Stimulated activated naive CD8-positive, alpha-beta T cell treated with anti-CD3 and anti-CD28 coated beads, Interleukin-15, Interleukin-2, amounts not matched to agents 100 U/mL and 50 U/mL, for 24 hours (primary cell): ENCODE results near the gene COL15A1.

Experiments
- ATAC-seq: fragments of 150-1000 bp; cut with Tn5 transposase; one replicate; pipeline ENCODE4 v1.10.0; 2021
- DNase-seq: peaks from one replicate; pipeline ENCODE4 v3.0.0; 2021

COL15A1 gene

DNA sequence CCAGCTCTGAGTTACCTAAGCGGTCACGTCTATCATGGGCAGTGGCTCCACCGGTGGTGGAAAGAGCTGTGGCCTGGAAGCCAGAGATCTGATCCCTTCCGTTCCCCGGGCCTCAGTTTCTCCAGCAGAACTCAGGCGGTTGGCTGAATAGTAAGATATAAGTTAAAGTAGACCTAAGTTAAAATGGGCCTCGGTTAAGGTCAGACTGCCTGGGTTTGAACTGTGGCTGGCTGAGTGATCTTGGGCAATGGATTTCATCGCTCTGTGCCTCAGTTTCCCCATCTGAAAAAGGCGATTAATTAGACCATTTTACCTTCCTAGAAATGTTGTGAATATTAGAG, 997 bp downstream of the COL15A1 start:
- ATAC-seq (no peak), DNase-seq (no peak)

- DNase-seq (no peak), ATAC-seq (no peak)
Observed at GRCh38 chr9:98949565-98949964, 5.9 kb downstream of the COL15A1 start.

DNA sequence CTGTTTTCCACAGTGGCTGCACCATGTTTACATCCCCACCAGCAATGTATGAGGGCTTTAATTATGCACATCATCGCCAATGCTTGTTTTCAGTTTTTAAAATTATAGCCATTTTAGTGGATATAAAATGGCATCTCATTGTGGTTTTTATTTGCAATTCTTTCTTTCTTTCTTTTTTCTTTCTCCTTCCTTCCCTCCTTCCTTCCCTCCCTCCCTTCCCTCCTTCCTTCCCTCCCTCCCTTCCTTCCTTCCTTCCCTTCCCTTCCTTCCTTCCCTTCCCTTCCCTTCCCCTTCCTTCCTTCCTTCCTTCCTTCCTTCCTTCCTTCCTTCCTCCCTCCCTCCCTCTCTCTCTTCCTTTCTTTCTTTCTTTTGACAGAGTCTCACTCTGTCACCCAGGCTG, 6.6 kb downstream of the COL15A1 start:
- DNase-seq (no peak), ATAC-seq (no peak)

GRCh38 chr9:98951967-98952366, 8.3 kb downstream of the COL15A1 start:
- ATAC-seq (no peak), DNase-seq (no peak)

DNA sequence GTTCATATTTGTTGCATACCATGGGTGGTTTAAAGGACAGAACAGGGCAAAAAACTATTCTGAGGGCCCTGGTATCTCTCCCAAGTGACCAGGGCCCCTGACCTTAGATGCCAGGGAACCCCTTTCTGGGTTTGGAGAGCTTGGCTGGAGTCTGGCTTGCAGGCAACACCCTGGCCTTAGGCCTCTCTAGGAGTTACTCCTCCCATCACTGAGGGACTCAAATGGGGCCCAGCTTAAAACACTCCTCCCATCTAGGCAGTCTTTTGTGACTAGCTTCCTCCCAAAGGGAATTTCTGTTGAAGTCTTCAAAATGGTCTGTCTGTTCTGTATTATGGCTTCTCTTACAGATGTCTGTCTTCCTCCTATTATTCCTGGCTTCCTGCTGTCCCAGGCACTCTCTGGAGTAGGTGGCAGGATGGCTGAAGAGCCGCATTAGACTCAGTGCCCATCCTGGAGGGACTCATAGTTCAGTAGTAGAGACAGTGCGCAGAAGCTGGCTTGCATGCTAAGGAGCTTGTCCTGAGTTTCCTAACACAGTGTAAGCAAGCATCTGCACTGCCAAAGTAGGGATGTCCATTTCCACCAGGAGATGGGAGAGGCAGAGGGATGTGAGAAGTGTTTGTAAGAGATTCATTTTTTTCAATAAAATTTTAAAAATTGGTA, 10.0 kb downstream of the COL15A1 start:
- ATAC-seq, result no peak
- no peak for DNase-seq

GRCh38 chr9:98954244-98954610, 10.5 kb downstream of the COL15A1 start:
- no peak for ATAC-seq
- DNase-seq, result no peak

- DNase-seq (no peak), ATAC-seq (no peak)
Observed at GRCh38 chr9:98955259-98955658, 11.6 kb downstream of the COL15A1 start.

DNA sequence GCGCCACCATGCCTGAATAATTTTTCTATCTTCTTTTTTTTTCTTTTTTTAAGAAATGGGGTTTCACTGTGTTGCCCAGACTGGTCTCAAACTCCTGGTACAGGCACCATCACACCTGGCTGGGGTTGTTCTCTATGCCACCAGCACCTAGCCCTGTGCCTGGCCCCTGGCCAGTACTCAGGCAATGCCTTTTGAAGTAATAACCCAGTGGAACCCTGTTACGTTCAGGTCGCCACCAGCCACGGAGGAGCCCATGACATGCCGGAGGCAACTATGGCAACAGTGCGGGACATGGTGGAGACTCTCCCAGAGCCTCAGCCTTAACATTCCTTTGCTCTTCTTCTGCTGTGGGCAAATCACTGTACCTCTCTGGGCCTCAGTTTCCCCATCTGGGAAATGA, 14.1 kb downstream of the COL15A1 start:
- no peak for ATAC-seq

DNA sequence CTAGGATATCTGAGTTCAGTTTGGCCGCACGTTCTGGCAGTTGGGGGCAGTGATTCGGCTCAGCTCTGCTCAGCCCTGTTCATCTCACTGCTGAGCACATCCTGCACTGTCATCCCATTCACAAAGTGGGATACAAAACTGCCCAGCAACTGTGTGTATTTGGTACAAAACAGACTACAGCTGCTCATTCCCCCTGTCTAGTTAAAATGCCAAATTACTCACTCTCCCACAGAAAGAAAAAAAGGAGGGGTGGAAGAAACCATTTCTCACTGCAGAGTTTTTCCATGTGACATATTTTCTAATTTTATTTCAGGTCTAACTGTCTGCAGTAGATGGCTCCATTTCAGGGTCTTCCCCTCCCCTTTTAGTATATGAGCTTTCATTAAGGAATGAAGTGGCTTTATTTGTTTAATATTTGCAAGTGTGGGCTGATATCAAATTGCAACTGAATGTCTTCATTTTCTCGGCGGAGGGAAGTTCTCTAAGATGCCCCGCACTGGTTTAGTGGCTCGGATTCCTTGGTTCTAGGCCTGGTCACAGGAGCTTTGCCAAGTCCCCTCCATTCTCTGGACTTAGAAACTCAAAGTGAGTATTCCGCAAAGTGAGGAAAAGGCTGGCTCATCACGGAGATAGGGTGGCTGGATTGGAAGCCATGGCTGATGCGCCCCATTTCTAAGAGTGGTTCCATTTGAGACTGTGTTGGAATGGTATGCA, 14.7 kb downstream of the COL15A1 start:
- ATAC-seq (peak; percentile 76), DNase-seq (no peak)

More for the DNA sequence above, 14.1 kb downstream of the COL15A1 start:
- no peak for DNase-seq

GRCh38 chr9:98960409-98960808, 16.7 kb downstream of the COL15A1 start:
- ATAC-seq (no peak), DNase-seq (no peak)

- no peak for ATAC-seq
- DNase-seq, result no peak
Observed at GRCh38 chr9:98961513-98962180, 17.9 kb downstream of the COL15A1 start.

- DNase-seq (no peak), ATAC-seq (no peak)
Observed at GRCh38 chr9:98962181-98962560, 18.5 kb downstream of the COL15A1 start.

GRCh38 chr9:98962861-98963260, 19.2 kb downstream of the COL15A1 start:
- DNase-seq (no peak), ATAC-seq (no peak)

- ATAC-seq (no peak), DNase-seq (no peak)
Observed at GRCh38 chr9:98964201-98964600, 20.5 kb downstream of the COL15A1 start.

GRCh38 chr9:98964911-98965336, 21.2 kb downstream of the COL15A1 start:
- DNase-seq (no peak), ATAC-seq (no peak)

- DNase-seq (no peak), ATAC-seq (no peak)
Observed at GRCh38 chr9:98966676-98967075, 23.0 kb downstream of the COL15A1 start.

DNA sequence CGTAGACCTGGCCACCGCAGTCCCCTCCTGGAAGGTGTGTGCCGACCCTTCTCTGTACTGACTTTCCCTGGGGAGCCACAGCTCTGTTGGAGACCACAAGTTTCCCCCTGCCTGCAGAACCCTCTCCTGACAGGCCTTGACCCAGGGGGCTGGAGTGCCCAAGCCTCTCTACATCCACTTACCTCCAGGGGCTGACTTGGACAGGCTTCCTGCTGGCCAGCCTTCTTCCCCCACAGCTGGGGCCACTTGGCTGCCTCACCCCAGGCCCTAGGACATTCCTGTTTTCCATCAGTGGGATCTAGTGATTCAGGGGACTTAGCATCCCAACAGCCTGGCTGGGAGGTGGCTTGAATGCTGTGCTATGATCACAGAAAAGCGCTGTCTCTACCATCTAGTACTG, 23.6 kb downstream of the COL15A1 start:
- DNase-seq (no peak), ATAC-seq (no peak)

DNA sequence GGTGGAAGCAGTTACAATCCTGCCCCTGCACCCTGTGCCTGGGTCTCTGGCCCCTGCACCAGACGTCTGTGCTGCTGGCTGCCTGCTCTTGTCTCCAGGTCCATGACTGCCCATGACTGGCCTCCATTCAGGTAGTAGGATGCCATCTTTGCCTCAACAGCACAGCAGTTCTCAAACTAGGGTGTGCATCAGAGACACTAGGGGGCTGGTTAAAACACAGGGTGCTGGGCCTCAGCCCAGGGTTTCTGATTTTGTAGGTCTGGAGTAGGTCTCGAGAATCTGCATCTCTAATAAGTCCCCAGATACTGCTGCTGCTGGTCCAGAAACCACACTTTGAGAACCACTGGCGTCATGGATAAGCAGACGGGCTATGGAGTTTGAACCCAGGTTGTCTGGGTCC, 24.0 kb downstream of the COL15A1 start:
- DNase-seq, result no peak
- no peak for ATAC-seq

DNA sequence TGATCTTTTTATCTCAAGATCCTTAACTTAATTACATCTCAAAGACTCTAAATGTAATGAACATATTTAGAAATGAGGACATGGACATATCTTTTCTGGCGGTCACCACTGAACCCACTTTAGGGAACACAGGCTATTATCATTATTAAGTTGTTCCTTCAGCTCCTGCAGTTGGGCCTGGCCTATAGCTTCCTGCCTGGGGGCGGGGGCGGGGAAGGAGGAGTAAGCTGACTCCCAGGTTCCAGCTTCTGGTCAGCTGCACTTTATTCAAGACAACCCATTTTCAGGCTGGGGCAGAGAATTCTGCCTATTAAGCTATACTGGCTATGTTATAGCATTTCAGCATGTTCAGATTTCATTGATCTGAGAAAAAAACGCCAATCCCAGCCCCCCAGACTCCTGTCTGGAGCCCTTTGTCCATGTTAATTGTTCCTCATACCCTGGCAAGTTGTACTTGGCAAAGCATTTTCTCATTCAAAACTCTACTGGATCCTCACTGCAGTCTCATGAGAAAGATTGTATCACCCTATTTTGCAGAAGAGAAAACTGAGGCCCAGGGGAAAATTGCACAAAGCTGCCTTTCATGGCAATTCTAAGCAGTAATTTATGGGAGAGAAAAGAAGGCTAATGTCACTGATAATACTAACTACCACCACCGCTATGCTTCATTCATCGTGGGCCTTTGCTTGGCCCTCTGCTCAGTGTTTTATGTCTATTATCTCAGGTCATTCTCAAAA, 25.1 kb downstream of the COL15A1 start:
- DNase-seq (no peak), ATAC-seq (no peak)

DNA sequence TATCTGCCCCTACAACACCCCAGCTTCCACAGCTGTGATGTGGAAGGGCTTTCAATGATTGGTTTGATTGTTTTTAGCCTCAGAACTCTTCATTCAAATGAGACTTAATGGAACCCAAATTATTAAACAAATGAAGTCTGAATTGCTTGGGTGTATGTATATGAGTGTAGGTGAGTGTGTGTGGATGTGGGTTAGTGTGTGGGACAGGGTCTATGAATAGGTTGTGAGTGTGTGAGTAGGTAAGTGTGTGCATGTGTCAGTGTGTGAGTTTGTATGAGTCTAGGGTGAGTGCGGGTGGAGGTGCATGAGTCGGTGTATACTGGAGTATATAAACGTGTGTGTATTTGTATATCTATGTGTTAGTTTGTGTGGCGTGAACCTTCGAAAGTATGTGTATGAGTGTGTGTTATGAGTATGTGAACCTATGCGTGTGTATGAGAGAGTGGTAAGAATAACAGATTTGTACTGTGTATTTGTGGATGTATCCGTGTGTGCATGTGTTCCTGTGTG, 26.9 kb downstream of the COL15A1 start:
- ATAC-seq, result no peak
- DNase-seq, result no peak

- ATAC-seq (no peak), DNase-seq (no peak)
Observed at GRCh38 chr9:98971168-98971914, 27.6 kb downstream of the COL15A1 start.

DNA sequence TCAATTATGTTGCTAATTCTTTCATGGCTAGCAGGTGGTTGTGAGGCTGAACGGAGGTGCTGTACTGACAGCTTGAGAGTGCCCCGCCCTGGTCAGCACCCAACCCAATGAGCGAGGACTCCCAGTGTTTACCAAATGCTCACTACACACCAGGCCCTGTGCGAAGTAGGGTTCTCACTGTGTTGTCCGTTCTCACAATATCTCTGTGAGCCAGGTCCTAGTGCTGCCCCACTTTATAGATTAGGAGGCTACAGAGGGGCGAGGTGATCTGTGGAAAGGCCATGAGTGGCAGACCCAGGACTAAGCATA, 28.2 kb downstream of the COL15A1 start:
- no peak for ATAC-seq
- DNase-seq, result no peak
